NCI-H2171 treated with DMSO at 0.1 percent for 48 hours (cell line): ENCODE measurements around the gene MITD1.
A peak's percentile ranks its signal among the peaks of the same experiment; 100 is the strongest.
"Not testable (repeated sequence)": the region's sequence is repeated elsewhere in the genome, so short reads cannot be mapped to it uniquely, and the experiment has no call there.

Source experiments
- DNase-seq: peaks from one replicate; lab custom pipeline; 2025; lab: John Stamatoyannopoulos, UW

Gene MITD1

GRCh38 chr2:99154643-99155536, 26.0 kb downstream of the MITD1 start, which contains the start of the genes LIPT1 and TSGA10:
TSS of gene LIPT1 (plus strand) at chr2:99154967. CDS start at chr2:99161958, 6,991 bp downstream.
TSS of gene TSGA10 (minus strand) at chr2:99154942. CDS start at chr2:99109439, 45,503 bp downstream.
- peak; percentile 92 for DNase-seq

DNA sequence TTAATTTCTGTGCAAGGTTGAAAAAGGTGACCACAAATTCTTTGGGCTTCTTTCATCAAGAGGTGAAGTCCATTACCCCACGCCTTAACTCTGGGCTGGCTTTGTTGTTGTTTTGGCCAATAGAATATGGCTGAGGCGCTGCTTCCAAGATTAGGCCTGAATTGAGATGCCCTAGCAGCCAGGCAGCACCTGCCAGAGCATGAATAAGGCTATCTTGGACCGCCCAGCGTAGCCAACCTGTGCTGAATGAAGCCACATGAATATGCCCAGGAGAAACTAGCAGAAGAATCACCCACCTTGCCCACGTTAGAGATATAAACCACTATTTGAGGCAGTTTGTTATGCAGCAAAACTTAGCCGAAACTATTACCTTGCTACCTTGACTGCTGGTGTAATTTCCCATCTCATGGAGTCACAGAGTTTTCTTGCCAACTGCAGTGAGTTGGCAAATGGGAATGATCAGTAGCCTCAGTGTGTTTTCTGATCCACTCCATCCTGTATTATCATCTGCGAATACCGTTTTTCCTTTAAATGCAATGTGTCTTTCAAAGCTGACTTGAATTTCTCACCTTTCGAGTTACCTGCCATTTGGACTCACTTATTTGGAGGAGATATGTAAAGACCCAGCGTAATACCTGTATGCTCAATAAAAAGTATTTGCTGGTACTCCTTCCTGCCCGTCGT, 26.8 kb downstream of the MITD1 start:
- DNase-seq: no peak

GRCh38 chr2:99152199-99152895, 28.5 kb downstream of the MITD1 start:
- DNase-seq: peak; percentile 1

DNA sequence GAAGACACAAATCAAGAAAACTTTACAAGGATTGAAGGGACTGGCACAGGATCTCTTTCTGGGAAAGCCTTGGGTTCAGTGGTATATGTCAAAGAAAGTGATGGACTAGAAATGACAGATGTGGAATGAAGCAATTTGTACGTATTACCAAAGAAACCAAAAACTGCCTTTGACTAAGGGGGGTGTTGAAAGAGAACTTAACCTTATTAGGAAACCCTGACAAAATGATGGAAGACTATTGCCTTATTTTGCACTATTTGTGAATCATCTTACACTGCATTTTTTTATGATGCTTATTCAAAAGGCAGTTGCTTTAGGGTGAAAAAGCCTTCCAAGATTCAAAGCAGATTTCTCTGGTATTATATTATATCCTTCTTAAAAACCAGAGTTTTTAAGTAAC, 30.2 kb downstream of the MITD1 start:
- DNase-seq: no peak

DNA sequence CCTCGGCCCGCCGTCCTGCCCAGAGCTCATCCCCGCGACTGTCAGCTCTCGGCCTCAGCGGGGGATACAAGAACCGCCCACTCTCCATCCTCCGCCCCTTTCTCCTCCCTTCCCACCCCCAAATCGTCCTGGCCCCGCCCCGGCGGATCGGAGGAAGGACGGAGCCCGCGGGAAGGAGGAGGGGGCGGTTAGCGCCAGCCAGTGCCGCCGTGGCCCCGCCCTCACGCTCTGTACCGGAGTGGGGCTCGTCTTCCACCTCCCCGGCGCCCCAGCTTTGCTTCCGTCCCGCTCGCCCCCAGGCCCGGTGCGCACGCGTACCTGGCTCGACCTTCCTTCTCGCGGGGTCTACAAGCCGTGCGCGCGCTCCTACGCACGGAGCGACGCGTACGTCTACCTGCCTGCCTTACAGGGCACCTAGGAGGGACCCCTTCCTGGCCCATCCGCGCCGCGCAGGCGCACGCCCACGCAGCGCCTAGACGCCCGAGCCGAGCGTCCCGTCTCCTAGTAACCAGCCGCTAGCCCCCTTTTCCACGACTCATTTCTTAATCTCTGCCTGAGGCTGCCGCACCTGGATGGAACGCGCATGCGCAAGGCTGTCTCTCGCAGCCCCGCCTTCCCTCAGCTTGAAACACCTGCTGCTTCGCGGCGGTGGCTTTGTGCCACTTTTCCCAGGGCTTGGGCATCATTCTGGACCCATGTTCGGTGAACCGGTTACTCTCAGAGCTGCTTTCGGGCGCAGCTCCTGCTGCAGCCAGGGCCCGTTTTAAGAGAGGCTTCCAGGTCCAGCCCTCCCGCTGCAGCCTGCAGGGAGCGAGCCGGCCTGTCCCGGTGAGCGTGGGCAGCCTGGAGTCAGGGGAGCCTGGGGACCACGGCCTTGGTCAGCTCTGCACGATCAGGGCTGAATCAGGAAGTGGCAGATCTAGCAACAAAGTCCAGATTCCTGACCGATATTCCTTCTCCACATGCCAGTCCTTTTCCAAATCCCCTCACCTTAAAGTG, 39.4 kb downstream of the MITD1 start, which contains the start of gene C2orf15:
Gene C2orf15 (plus strand): TSS at position 598 of the 999 bp plus-strand sequence. CDS start 8,852 bp downstream, outside the sequence.
- DNase-seq: peak; percentile 99

- no peak for DNase-seq
These were observed 40.1 kb downstream of the MITD1 start for GRCh38 chr2:99140860-99141109.

GRCh38 chr2:99140056-99140859, 40.6 kb downstream of the MITD1 start:
- DNase-seq: peak; percentile 65

DNA sequence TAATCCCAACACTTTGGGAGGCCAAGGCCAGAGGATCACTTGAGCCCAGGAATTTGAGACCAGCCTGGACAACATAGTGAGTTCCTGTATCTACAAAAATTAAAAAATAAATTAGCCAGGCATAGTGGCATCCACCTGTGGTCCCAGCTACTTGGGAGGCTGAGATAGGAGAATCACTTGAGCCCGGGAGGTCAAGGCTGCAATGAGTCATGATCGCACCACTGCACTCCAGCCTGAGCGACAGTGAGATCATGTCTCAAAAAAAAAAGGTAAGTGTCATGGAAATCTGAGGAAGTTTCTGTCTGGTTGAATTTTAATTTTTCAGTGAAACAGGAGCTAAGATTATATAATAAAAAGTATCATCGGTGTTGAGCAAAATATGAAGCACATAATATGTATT, 41.9 kb downstream of the MITD1 start:
- DNase-seq: no peak

DNA sequence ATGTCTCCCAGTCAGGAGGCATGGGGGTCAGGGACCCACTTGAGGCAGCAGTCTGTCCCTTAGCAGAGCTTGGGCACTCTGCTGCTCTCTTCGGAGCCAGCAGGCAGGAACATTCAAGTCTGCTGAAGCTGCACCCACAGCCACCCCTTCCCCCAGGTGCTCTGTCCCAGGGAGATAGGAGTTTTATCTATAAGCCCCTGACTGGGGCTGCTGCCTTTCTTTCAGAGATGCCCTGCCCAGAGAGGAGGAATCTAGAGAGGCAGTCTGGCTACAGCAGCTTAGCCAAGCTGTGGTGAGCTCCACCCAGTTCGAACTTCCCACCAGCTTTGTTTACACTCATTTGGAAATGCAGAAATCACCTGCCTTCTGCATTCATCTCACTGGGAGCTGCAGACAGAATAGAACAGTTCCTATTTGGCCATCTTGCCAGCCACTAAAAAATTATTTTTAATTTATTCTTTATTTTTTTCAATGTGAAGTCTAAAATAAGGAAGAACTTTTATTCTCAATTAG, 45.8 kb downstream of the MITD1 start:
- DNase-seq: not testable (repeated sequence)

DNA sequence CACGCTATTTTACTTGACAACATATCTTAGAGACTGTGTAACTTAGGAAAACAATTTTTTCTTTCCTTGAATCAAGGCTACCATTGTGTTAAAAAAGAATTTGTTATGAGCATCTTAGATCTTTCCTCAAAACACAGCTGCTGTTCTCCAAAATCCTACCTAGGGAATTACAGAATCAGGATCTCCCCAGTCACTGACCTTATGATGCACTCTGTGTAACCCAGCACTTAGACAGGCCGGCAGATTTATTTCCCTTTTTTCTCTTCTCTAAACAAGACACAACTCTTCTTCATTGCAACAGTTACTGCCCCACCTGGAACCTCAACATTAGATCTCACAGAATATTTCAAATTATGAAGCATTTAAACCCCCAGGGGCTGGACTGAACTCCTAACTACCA, 52.9 kb downstream of the MITD1 start:
- no peak for DNase-seq
